ENCODE data around the gene ZDHHC22.

Gene ZDHHC22

GRCh38 chr14:77125823-77126325 is 15.7 kb downstream of the ZDHHC22 start:
- no peak for DNase-seq

- no peak for DNase-seq
Measured at GRCh38 chr14:77125281-77125801, 16.2 kb downstream of the ZDHHC22 start.

- DNase-seq, result no peak
Measured at GRCh38 chr14:77124345-77125280, 17.0 kb downstream of the ZDHHC22 start.

GRCh38 chr14:77123381-77124325 is 17.9 kb downstream of the ZDHHC22 start:
- DNase-seq, result no peak

GRCh38 chr14:77122526-77123125 is 19.0 kb downstream of the ZDHHC22 start:
- DNase-seq, result no peak

- DNase-seq, result no peak
Measured at GRCh38 chr14:77120771-77121743, 20.5 kb downstream of the ZDHHC22 start.

GRCh38 chr14:77119851-77120250 is 21.7 kb downstream of the ZDHHC22 start:
- no peak for DNase-seq

GRCh38 chr14:77116172-77116817 is 25.3 kb downstream of the ZDHHC22 start:
- no peak for DNase-seq

GRCh38 chr14:77114609-77115008 is 27.0 kb downstream of the ZDHHC22 start:
- DNase-seq, result no peak

- DNase-seq, result no peak
Measured at GRCh38 chr14:77113644-77114043, 27.9 kb downstream of the ZDHHC22 start.

GRCh38 chr14:77111021-77111420 is 30.6 kb downstream of the ZDHHC22 start:
- DNase-seq, result no peak

- DNase-seq, result no peak
Measured at GRCh38 chr14:77110286-77110685, 31.3 kb downstream of the ZDHHC22 start.

GRCh38 chr14:77109656-77110055 is 31.9 kb downstream of the ZDHHC22 start:
- DNase-seq, result no peak

GRCh38 chr14:77108753-77109152 is 32.8 kb downstream of the ZDHHC22 start:
- DNase-seq, result no peak

- no peak for DNase-seq
Measured at GRCh38 chr14:77107228-77107627, 34.4 kb downstream of the ZDHHC22 start.

- DNase-seq, result no peak
Measured at GRCh38 chr14:77106666-77107065, 34.9 kb downstream of the ZDHHC22 start.

- no peak for DNase-seq
Measured at GRCh38 chr14:77105145-77105939, 36.2 kb downstream of the ZDHHC22 start.

- DNase-seq, result no peak
Measured at GRCh38 chr14:77104393-77104792, 37.2 kb downstream of the ZDHHC22 start.

GRCh38 chr14:77103951-77104350 is 37.6 kb downstream of the ZDHHC22 start:
- no peak for DNase-seq

GRCh38 chr14:77103475-77103874 is 38.1 kb downstream of the ZDHHC22 start:
- DNase-seq, result no peak
